ENCODE results near the gene LSG1.

Gene LSG1

DNA sequence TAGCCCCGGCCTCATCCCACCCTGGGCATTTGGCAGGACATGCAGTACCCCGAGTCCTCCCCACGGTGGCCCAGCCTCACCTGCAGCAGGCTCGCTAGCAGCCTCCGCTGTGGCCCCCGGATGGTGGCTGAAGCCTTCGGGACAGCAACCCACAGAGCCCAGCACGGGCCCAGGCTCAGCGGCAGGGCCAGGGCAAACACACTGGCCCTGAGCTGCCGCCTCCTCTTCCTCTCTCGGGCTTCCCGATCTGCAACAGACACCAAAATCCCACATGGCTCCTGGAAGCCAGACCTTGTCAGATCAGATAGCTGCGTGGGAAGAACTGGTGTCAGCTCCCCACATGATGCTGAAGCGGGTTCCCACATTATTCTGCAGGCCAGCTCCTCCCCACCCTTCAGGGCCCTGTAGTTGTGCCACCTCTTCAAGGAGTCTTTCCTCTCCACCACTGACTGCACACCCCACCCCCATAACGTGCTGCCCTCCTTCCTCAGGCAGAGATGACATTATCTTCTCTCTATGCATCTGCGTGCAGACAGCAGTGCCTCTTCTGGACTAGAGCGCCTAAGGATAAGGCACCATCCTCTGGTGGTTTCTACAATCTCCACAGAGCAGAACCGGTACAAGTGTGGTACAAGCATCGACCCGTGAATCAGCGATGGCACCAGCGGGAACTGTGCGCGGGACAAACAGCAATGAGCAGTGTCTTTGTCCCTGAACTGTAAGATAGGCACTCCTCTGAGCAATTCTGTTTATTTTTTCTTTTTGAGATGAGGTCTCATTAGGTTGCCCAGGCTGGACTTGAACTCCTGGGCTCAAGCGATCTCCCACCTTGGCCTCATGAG lies 48.3 kb downstream of the LSG1 start:
- no peak overlapping the region for H3K4me3 ChIP-seq (ENCODE audit: low read depth, low read length)
- TF ChIP-seq, protein P1, sequence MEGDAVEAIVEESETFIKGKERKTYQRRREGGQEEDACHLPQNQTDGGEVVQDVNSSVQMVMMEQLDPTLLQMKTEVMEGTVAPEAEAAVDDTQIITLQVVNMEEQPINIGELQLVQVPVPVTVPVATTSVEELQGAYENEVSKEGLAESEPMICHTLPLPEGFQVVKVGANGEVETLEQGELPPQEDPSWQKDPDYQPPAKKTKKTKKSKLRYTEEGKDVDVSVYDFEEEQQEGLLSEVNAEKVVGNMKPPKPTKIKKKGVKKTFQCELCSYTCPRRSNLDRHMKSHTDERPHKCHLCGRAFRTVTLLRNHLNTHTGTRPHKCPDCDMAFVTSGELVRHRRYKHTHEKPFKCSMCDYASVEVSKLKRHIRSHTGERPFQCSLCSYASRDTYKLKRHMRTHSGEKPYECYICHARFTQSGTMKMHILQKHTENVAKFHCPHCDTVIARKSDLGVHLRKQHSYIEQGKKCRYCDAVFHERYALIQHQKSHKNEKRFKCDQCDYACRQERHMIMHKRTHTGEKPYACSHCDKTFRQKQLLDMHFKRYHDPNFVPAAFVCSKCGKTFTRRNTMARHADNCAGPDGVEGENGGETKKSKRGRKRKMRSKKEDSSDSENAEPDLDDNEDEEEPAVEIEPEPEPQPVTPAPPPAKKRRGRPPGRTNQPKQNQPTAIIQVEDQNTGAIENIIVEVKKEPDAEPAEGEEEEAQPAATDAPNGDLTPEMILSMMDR (IDR thresholded peaks at IDR 0.05), result no peak
- no peaks in the 10 kb centered on the region for H3K4me1 ChIP-seq
- no peak overlapping the region for H3K4me2 ChIP-seq (ENCODE audit: low read length)
- no peak overlapping the region for H3K27ac ChIP-seq
- H2AFZ ChIP-seq, result no peak overlapping the region
- H3K9me3 ChIP-seq (ENCODE audit: control insufficient read depth, low read length), result no peaks in the 10 kb centered on the region
- no peaks in the 10 kb centered on the region for H3K79me2 ChIP-seq
- H3K36me3 ChIP-seq (ENCODE audit: control insufficient read depth, insufficient read depth, low read length), result no peaks in the 10 kb centered on the region
- H3K27me3 ChIP-seq (ENCODE audit: control insufficient read depth, insufficient read depth, low read length), result no peaks in the 10 kb centered on the region
- no peak overlapping the region for H3K9ac ChIP-seq

DNA sequence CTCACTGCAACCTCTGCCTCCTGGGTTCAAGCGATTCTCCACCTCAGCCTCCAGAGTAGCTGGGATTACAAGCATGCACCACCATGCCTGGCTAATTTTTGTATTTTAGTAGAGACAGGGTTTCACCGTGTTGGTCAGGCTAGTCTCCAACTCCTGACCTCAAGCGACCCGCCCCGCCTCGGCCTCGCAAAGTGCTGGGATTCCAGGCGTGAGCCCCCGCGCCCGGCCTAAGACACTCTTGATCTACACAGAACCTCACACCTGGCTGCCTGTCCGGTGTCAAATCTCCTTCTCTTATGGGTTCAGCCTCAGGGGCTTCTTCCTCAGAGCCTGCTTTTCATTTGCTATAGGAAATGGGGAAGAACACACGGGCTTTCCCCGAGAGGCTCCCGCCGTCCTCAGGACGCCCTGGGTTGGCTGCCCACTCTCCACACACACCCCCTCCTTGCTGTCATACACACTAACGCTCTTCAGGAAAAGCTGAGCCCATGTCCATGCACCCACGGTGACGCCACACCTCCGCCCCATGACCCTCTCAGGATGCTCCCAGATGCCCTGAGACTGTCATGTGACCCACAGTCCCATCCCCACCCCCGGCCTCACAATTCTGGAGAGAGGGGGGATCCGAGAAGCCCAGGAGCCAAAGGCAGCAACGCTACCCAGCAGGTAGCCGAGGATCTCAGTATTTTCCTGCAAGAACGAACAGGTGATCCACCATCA lies 49.2 kb downstream of the LSG1 start:
- TF ChIP-seq, protein P1 (IDR thresholded peaks at IDR 0.05), result no peak
- H3K4me2 ChIP-seq (ENCODE audit: low read length), result no peak overlapping the region
- no peaks in the 10 kb centered on the region for H3K79me2 ChIP-seq
- H3K27me3 ChIP-seq (ENCODE audit: control insufficient read depth, insufficient read depth, low read length), result no peaks in the 10 kb centered on the region
- H3K9ac ChIP-seq, result no peak overlapping the region
- no peaks in the 10 kb centered on the region for H3K4me1 ChIP-seq
- H3K27ac ChIP-seq, result no peak overlapping the region
- no peaks in the 10 kb centered on the region for H3K36me3 ChIP-seq (ENCODE audit: control insufficient read depth, insufficient read depth, low read length)
- no peaks in the 10 kb centered on the region for H3K9me3 ChIP-seq (ENCODE audit: control insufficient read depth, low read length)
- no peak overlapping the region for H3K4me3 ChIP-seq (ENCODE audit: low read depth, low read length)
- no peak overlapping the region for H2AFZ ChIP-seq

DNA sequence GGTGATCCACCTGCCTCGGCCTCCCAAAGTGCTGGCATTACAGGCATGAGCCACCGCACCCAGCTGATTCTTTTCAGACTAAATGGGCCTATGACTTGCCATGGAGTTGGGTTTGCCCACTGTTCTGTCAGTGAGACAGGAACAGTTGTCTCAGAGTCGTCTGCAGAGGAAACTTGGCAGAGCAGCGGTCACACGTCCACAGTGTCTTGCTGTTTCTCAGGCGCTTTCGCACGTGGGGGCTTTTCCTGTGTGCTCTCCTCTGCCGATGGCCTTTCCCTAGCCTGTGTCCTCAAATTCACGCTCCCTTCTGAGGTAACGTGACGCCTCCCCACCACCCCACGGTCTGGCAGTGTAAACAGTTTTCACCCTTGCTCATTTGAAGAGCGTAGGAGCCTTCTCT lies 50.0 kb downstream of the LSG1 start:
- H3K9me3 ChIP-seq (ENCODE audit: control insufficient read depth, low read length), result no peaks in the 10 kb centered on the region
- no peaks in the 10 kb centered on the region for H3K79me2 ChIP-seq
- H3K9ac ChIP-seq, result no peak overlapping the region
- no peak overlapping the region for H2AFZ ChIP-seq
- H3K4me3 ChIP-seq (ENCODE audit: low read depth, low read length), result no peak overlapping the region
- H3K4me2 ChIP-seq (ENCODE audit: low read length), result no peak overlapping the region
- H3K36me3 ChIP-seq (ENCODE audit: control insufficient read depth, insufficient read depth, low read length), result no peaks in the 10 kb centered on the region
- TF ChIP-seq, protein P1 (IDR thresholded peaks at IDR 0.05), result no peak
- no peaks in the 10 kb centered on the region for H3K27me3 ChIP-seq (ENCODE audit: control insufficient read depth, insufficient read depth, low read length)
- no peaks in the 10 kb centered on the region for H3K4me1 ChIP-seq
- H3K27ac ChIP-seq, result no peak overlapping the region

DNA sequence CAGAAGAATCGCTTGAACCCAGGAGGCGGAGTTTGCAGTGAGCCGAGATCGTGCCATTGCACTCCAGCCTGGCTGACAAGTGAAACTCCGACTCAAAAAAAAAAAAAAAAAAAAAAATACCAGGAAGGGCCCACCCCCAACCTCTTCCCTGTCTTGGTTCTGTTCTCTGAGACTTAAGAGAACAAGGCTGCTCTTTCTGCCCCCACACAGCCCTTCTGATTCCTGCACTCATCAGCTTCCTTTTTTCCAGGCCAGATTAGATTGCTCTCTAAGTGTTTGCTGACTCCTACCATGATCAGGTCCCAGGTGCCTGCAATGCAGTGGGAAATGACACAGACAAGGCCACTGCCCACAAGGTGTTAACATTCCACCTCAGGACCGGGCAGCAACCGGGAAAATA lies 51.8 kb downstream of the LSG1 start:
- no peaks in the 10 kb centered on the region for H3K79me2 ChIP-seq
- no peaks in the 10 kb centered on the region for H3K27me3 ChIP-seq (ENCODE audit: control insufficient read depth, insufficient read depth, low read length)
- H3K4me2 ChIP-seq (ENCODE audit: low read length), result no peak overlapping the region
- TF ChIP-seq, protein P1 (IDR thresholded peaks at IDR 0.05), result no peak
- no peaks in the 10 kb centered on the region for H3K36me3 ChIP-seq (ENCODE audit: control insufficient read depth, insufficient read depth, low read length)
- H3K9ac ChIP-seq, result no peak overlapping the region
- no peaks in the 10 kb centered on the region for H3K9me3 ChIP-seq (ENCODE audit: control insufficient read depth, low read length)
- no peak overlapping the region for H3K4me3 ChIP-seq (ENCODE audit: low read depth, low read length)
- H3K27ac ChIP-seq, result no peak overlapping the region
- no peak overlapping the region for H2AFZ ChIP-seq
- H3K4me1 ChIP-seq, result no peaks in the 10 kb centered on the region
